ENCODE data around the gene CCER1. TPM values are rescaled to one million over a fixed set of nuclear protein-coding genes. Genes with fewer than 3 reads are reported as not detected.

The CCER1 gene
- total RNA-seq, 1 experiment from 2014 or later = not detected

GRCh38 chr12:90916516-90916915, 38.5 kb downstream of the CCER1 start:
- H3K4me2 ChIP-seq (ENCODE audit: insufficient read depth, insufficient read length, low read length) = no peak overlapping the region
- no peak overlapping the region for H2BK120ac ChIP-seq (ENCODE audit: low read depth, low read length, poor library complexity, severe bottlenecking)
- H3K23me2 ChIP-seq (ENCODE audit: insufficient read length, low read depth, low read length, poor library complexity, severe bottlenecking) = no peaks in the 10 kb centered on the region
- DNase-seq = no peak
- H3K9ac ChIP-seq (ENCODE audit: extremely low read depth, insufficient read length, low read length) = no peak overlapping the region
- H4K91ac ChIP-seq (ENCODE audit: insufficient read length, low read depth, low read length) = no peak overlapping the region
- no peaks in the 10 kb centered on the region for H3K9me3 ChIP-seq (ENCODE audit: control insufficient read depth, low read depth, low read length)
- H4K5ac ChIP-seq (ENCODE audit: insufficient read length, low read depth, low read length) = no peak overlapping the region
- H3K27me3 ChIP-seq (ENCODE audit: insufficient read depth, low read length) = no peaks in the 10 kb centered on the region
- H4K8ac ChIP-seq (replicated peaks; ENCODE audit: insufficient read length, low read depth, low read length) = no peak overlapping the region
- no peak overlapping the region for H2AK5ac ChIP-seq (ENCODE audit: insufficient read length, low read length)
- peaks cover 6% of the 10 kb centered on the region in 2 experiments; a peak in 4 of 5 replicates for H3K9me3 Mint-ChIP-seq
- no peak overlapping the region for H2AFZ ChIP-seq (ENCODE audit: low read length)
- TF ChIP-seq CTCF (conservative IDR thresholded peaks at IDR 0.05) = no peak
- H3K4ac ChIP-seq (ENCODE audit: low read depth, low read length) = no peak overlapping the region
- H3K4me1 ChIP-seq (ENCODE audit: insufficient read depth, low read length) = no peaks in the 10 kb centered on the region
- H3K27ac ChIP-seq (ENCODE audit: insufficient read length, low read depth, low read length) = no peak overlapping the region
- H3K79me2 ChIP-seq (ENCODE audit: insufficient read depth, low read length) = no peaks in the 10 kb centered on the region
- H3K4me1 Mint-ChIP-seq = peaks cover 8% of the 10 kb centered on the region in 2 experiments
- H3K18ac ChIP-seq (ENCODE audit: insufficient read length, low read depth, low read length) = no peak overlapping the region
- H3K27me3 Mint-ChIP-seq (ENCODE audit: low read depth) = no peaks in the 10 kb centered on the region
- no peaks in the 10 kb centered on the region for H3K79me1 ChIP-seq (ENCODE audit: insufficient read depth, low read depth, low read length, poor library complexity, severe bottlenecking)
- H3K23ac ChIP-seq (ENCODE audit: insufficient read length, low read depth, low read length) = no peak overlapping the region
- H3K4me3 Mint-ChIP-seq = no peak overlapping the region
- no peak overlapping the region for H3K27ac Mint-ChIP-seq
- no peak overlapping the region for H3K56ac ChIP-seq (ENCODE audit: insufficient read length, low read depth, low read length)
- H3K36me3 Mint-ChIP-seq (ENCODE audit: insufficient read depth in 1 of 3, low read depth in 3 of 3) = peaks cover 0 to 4% (median 0%) of the 10 kb centered on the region in 3 experiments; a peak in 2 of 7 replicates
- H3K14ac ChIP-seq (ENCODE audit: insufficient read depth, low read length) = no peak overlapping the region
- no peak overlapping the region for H2BK15ac ChIP-seq (ENCODE audit: low read depth, low read length)
- no peak overlapping the region for H2BK20ac ChIP-seq (ENCODE audit: low read depth, low read length, poor library complexity, severe bottlenecking)
- no peak overlapping the region for H3T11ph ChIP-seq (ENCODE audit: low read length)
- no peak overlapping the region for H2BK12ac ChIP-seq (ENCODE audit: insufficient read length, low read depth, low read length)
- H4K20me1 ChIP-seq (ENCODE audit: control insufficient read depth, insufficient read depth, insufficient read length) = no peaks in the 10 kb centered on the region
- no peak overlapping the region for H2BK5ac ChIP-seq (ENCODE audit: insufficient read length, low read length)

Data from H9 (cell line).